Brain microvascular endothelial cell (primary cell): ENCODE data around the gene COL23A1.

Experiments
- DNase-seq: peaks from one replicate; pipeline ENCODE4 v3.0.0-alpha.2; 2020
- H3K27ac ChIP-seq: fragments of 250-450 bp; sonication (Bioruptor Pico); 2 replicates; pipeline ENCODE4 v1.5.1; 2020; ENCODE audit warnings: mild to moderate bottlenecking, moderate library complexity
- H3K27me3 ChIP-seq: fragments of 250-450 bp; sonication (Bioruptor Pico); replicated peaks from 2 replicates; pipeline ENCODE4 v1.5.1; 2020; ENCODE audit warnings: mild to moderate bottlenecking
- H3K36me3 ChIP-seq: fragments of 250-450 bp; sonication (Bioruptor Pico); replicated peaks from 2 replicates; pipeline ENCODE4 v1.5.1; 2020; ENCODE audit warnings: mild to moderate bottlenecking
- H3K4me3 ChIP-seq: 2 replicates; pipeline ENCODE4 v1.5.1; 2011; ENCODE audit warnings: low read depth, mild to moderate bottlenecking, control low read depth, low read length, moderate library complexity
- in situ Hi-C: cut with HindIII; loops from 2 replicates; pipeline ENCODE4 v1.10.0; 2017; ENCODE audit warnings: low sequenced_read_pairs, low pct_ligation_motif_present
- TF ChIP-seq, protein P1 (sequence below): IDR thresholded peaks from 2 replicates; pipeline ENCODE4 v1.5.1; 2011; ENCODE audit warnings: low read depth, mild to moderate bottlenecking, moderate library complexity, low read length, control low read depth, inconsistent platforms; ENCODE audit errors: missing control alignments

COL23A1 gene

DNA sequence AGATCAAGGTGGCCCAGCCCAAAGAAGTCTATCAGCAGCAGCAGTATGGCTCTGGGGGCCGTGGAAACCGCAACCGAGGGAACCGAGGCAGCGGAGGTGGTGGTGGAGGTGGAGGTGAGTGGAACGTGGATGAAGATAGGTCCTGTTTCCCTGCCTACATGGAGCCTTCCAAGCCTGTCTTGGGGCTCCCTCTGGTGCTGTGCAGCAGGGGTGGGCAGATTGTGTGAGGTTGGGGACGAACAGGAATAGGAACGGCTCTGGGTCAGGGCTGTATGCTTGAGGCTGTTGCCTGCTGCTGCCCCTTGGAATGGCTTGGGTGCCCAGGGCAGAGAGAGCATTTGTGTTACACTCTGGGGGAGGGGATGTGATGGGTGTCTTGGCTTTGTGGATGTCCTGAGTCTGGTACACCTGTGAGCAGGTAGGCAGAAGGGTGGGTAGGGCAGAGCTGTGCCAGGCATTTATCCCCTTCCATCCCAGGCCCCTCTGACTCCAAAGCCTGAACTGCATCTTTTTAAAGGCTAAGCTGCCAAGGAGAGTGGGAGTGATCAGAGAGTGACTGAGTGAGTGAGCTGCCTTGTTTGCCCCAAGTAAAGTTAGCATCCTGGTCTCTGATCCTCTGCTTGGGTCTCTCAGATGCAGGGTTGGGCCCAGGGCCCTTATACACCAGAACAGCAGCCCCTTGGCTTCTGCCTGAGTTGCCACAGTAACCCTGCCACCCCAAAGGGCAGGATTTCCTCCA lies 380.7 kb downstream of the COL23A1 start:
- Histone ChIP-seq H3K27me3 (no peaks in the 10 kb centered on the region), H3K36me3 (peaks cover 95% of the 10 kb centered on the region), H3K4me3 (no peak overlapping the region), H3K27ac (no peak overlapping the region)
- DNase-seq = no peak
- TF ChIP-seq, protein P1, sequence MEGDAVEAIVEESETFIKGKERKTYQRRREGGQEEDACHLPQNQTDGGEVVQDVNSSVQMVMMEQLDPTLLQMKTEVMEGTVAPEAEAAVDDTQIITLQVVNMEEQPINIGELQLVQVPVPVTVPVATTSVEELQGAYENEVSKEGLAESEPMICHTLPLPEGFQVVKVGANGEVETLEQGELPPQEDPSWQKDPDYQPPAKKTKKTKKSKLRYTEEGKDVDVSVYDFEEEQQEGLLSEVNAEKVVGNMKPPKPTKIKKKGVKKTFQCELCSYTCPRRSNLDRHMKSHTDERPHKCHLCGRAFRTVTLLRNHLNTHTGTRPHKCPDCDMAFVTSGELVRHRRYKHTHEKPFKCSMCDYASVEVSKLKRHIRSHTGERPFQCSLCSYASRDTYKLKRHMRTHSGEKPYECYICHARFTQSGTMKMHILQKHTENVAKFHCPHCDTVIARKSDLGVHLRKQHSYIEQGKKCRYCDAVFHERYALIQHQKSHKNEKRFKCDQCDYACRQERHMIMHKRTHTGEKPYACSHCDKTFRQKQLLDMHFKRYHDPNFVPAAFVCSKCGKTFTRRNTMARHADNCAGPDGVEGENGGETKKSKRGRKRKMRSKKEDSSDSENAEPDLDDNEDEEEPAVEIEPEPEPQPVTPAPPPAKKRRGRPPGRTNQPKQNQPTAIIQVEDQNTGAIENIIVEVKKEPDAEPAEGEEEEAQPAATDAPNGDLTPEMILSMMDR = no peak
- in situ Hi-C loops = no loop called here

GRCh38 chr5:178208540-178209227 lies 381.5 kb downstream of the COL23A1 start:
- Histone ChIP-seq H3K36me3 (peaks cover 87% of the 10 kb centered on the region), H3K27me3 (no peaks in the 10 kb centered on the region), H3K27ac (no peak overlapping the region), H3K4me3 (no peak overlapping the region)
- in situ Hi-C loops = no loop called here
- TF ChIP-seq, protein P1 = peak; percentile 51
- DNase-seq = no peak

- TF ChIP-seq, protein P1 = no peak
- no peak overlapping the region for H3K27ac ChIP-seq
- DNase-seq = no peak
- peaks cover 81% of the 10 kb centered on the region for H3K36me3 ChIP-seq
- in situ Hi-C loops = no loop called here
- no peaks in the 10 kb centered on the region for H3K27me3 ChIP-seq
- H3K4me3 ChIP-seq = no peak overlapping the region
Measured at GRCh38 chr5:178207917-178208280, 382.3 kb downstream of the COL23A1 start.

GRCh38 chr5:178207183-178207916 lies 382.8 kb downstream of the COL23A1 start:
- DNase-seq = peak; percentile 18
- Histone ChIP-seq H3K27me3 (no peaks in the 10 kb centered on the region), H3K36me3 (peaks cover 75% of the 10 kb centered on the region), H3K4me3 (peak overlapping the region; percentile 97), H3K27ac (no peak overlapping the region)
- in situ Hi-C loops = no loop called here
- TF ChIP-seq, protein P1 = no peak

GRCh38 chr5:178206166-178207101 lies 383.8 kb downstream of the COL23A1 start:
- DNase-seq = no peak
- Histone ChIP-seq H3K27me3 (no peaks in the 10 kb centered on the region), H3K36me3 (peaks cover 66% of the 10 kb centered on the region), H3K27ac (no peak overlapping the region), H3K4me3 (peak overlapping the region; percentile 97)
- TF ChIP-seq, protein P1 = no peak
- in situ Hi-C loops = no loop called here
